ENCODE data around the gene FAM222A.

- TF ChIP-seq CTCF (optimal IDR thresholded peaks at IDR 0.05 in 1 of 3, IDR thresholded peaks at IDR 0.05 in 1 of 3, conservative IDR thresholded peaks at IDR 0.05 in 1 of 3; ENCODE audit: extremely low read depth in 1 of 3, insufficient read depth in 2 of 3, low read length in 3 of 3) (no peak), EZH2 (IDR thresholded peaks at IDR 0.05; ENCODE audit: low read length) (no peak)
These were observed 24.0 kb downstream of the FAM222A start for GRCh38 chr12:109737631-109738030.

All from keratinocyte (primary cell).